ENCODE measurements around the gene CMBL.

GRCh38 chr5:10323588-10324488 lies 16.1 kb upstream of the CMBL start:
- TF ChIP-seq POLR2A (IDR thresholded peaks at IDR 0.05): no peak
- TF ChIP-seq, protein P1, sequence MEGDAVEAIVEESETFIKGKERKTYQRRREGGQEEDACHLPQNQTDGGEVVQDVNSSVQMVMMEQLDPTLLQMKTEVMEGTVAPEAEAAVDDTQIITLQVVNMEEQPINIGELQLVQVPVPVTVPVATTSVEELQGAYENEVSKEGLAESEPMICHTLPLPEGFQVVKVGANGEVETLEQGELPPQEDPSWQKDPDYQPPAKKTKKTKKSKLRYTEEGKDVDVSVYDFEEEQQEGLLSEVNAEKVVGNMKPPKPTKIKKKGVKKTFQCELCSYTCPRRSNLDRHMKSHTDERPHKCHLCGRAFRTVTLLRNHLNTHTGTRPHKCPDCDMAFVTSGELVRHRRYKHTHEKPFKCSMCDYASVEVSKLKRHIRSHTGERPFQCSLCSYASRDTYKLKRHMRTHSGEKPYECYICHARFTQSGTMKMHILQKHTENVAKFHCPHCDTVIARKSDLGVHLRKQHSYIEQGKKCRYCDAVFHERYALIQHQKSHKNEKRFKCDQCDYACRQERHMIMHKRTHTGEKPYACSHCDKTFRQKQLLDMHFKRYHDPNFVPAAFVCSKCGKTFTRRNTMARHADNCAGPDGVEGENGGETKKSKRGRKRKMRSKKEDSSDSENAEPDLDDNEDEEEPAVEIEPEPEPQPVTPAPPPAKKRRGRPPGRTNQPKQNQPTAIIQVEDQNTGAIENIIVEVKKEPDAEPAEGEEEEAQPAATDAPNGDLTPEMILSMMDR (IDR thresholded peaks at IDR 0.05): no peak
